ENCODE data around the gene FARP1. TPM values are rescaled to one million over a fixed set of nuclear protein-coding genes. Genes with fewer than 3 reads are reported as not detected.
A peak's percentile ranks its signal among the peaks of the same experiment; 100 is the strongest.

The FARP1 gene
- total and polyA plus RNA-seq, 2 of the 13 experiments (the other 11 are each of a cell fraction or from before 2014, with no cell fraction given), result 70.6 to 126 TPM

GRCh38 chr13:98445340-98446233 is 302.7 kb downstream of the FARP1 start (continued):
- TF ChIP-seq ZNF883 (CRISPR knock-in tag; IDR thresholded peaks at IDR 0.05; ENCODE audit: not compliant biosample characterization) (no peak), FIP1L1 (IDR thresholded peaks at IDR 0.05; ENCODE audit: borderline replicate concordance, insufficient read depth, low read depth, low read length) (no peak), HOXA9 (CRISPR knock-in tag; IDR thresholded peaks at IDR 0.05; ENCODE audit: borderline replicate concordance) (no peak), AHR (CRISPR knock-in tag; IDR thresholded peaks at IDR 0.05) (no peak), U2AF2 (IDR thresholded peaks at IDR 0.05; ENCODE audit: low read depth, low read length) (no peak), SRSF9 (IDR thresholded peaks at IDR 0.05; ENCODE audit: borderline replicate concordance, insufficient read depth, low read depth, low read length, poor library complexity, severe bottlenecking) (no peak), NONO (IDR thresholded peaks at IDR 0.05) (no peak), NONO (CRISPR knock-in tag; conservative IDR thresholded peaks at IDR 0.05) (no peak; the same call in 1 of the 2 replicates), ZBTB8A (CRISPR knock-in tag; IDR thresholded peaks at IDR 0.05; ENCODE audit: borderline replicate concordance, low read depth) (no peak), ZC3H13 (CRISPR knock-in tag; IDR thresholded peaks at IDR 0.05) (no peak), ZNF691 (CRISPR knock-in tag; IDR thresholded peaks at IDR 0.05; ENCODE audit: borderline replicate concordance, low read depth) (peak; percentile 58; the same call in 1 of the 2 replicates), DR1 (CRISPR knock-in tag; IDR thresholded peaks at IDR 0.05) (0 out of 2 replicates have a peak, but pooled peaks have one; percentile 18), KIAA2018 (CRISPR knock-in tag; IDR thresholded peaks at IDR 0.05; ENCODE audit: borderline replicate concordance) (no peak), ZNF574 (CRISPR knock-in tag; IDR thresholded peaks at IDR 0.05) (no peak)

Measured in HepG2 (cell line).